ENCODE measurements around the gene CXCR4. TPM values are rescaled to one million over a fixed set of nuclear protein-coding genes. Genes with fewer than 3 reads are reported as not detected.

CXCR4 gene
- total RNA-seq: 10 to 100 TPM in 1 of 2 donors, 1 to 10 TPM in 1; 3.6 to 10.5 TPM

GRCh38 chr2:136117909-136118818, at the start of gene CXCR4:
TSS of gene CXCR4 (minus strand) at chr2:136118149. CDS start at chr2:136118060, 89 bp downstream.
- intact Hi-C loops (cut with DNase I): loop anchor here (5.0 kb wide), 1 partner anchor 196 kb away; no protein-coding TSS in a partner anchor
- no peaks in the 10 kb centered on the region for H3K36me3 ChIP-seq
- peak; percentile 76 for DNase-seq
- H3K4me3 ChIP-seq: peak within 1 kb of the TSS; percentile 53
- peak within 1 kb of the TSS; percentile 64 to 76 for H3K9ac ChIP-seq (ENCODE audit: low read depth in 2 of 2, low read length in 2 of 2)
- no peaks in the 10 kb centered on the region for H3K4me1 ChIP-seq
- peak within 1 kb of the TSS; percentile 77 for H3K27ac ChIP-seq
- peaks cover 55% of the 10 kb centered on the region for H3K27me3 ChIP-seq
- H3K9me3 ChIP-seq: no peaks in the 10 kb centered on the region
- TF ChIP-seq CTCF (IDR thresholded peaks at IDR 0.05): no peak

GRCh38 chr2:136164280-136164776, 46.4 kb upstream of the CXCR4 start:
- Histone ChIP-seq H3K9ac (ENCODE audit: low read depth in 2 of 2, low read length in 2 of 2) (no peak overlapping the region), H3K4me1 (no peaks in the 10 kb centered on the region), H3K27ac (no peak overlapping the region), H3K9me3 (no peaks in the 10 kb centered on the region), H3K4me3 (no peak overlapping the region), H3K27me3 (no peaks in the 10 kb centered on the region), H3K36me3 (no peaks in the 10 kb centered on the region)
- TF ChIP-seq CTCF (IDR thresholded peaks at IDR 0.05): no peak
- DNase-seq: no peak
- intact Hi-C loops (cut with DNase I): no loop called here

GRCh38 chr2:136162438-136162837, 44.5 kb upstream of the CXCR4 start:
- intact Hi-C loops (cut with DNase I): no loop called here
- no peaks in the 10 kb centered on the region for H3K36me3 ChIP-seq

GRCh38 chr2:136156411-136156810, 38.5 kb upstream of the CXCR4 start:
- H3K36me3 ChIP-seq: no peaks in the 10 kb centered on the region
- TF ChIP-seq CTCF (IDR thresholded peaks at IDR 0.05): no peak
- H3K4me3 ChIP-seq: no peak overlapping the region
- H3K4me1 ChIP-seq: no peaks in the 10 kb centered on the region
- DNase-seq: no peak
- intact Hi-C loops (cut with DNase I): no loop called here
- H3K9me3 ChIP-seq: no peaks in the 10 kb centered on the region
- H3K9ac ChIP-seq (ENCODE audit: low read depth in 2 of 2, low read length in 2 of 2): no peak overlapping the region
- H3K27me3 ChIP-seq: no peaks in the 10 kb centered on the region
- H3K27ac ChIP-seq: no peak overlapping the region

More at GRCh38 chr2:136162438-136162837, 44.5 kb upstream of the CXCR4 start:
- no peak overlapping the region for H3K9ac ChIP-seq (ENCODE audit: low read depth in 2 of 2, low read length in 2 of 2)
- no peaks in the 10 kb centered on the region for H3K27me3 ChIP-seq
- no peaks in the 10 kb centered on the region for H3K4me1 ChIP-seq
- H3K4me3 ChIP-seq: no peak overlapping the region
- TF ChIP-seq CTCF (IDR thresholded peaks at IDR 0.05): no peak
- H3K9me3 ChIP-seq: no peaks in the 10 kb centered on the region
- no peak for DNase-seq
- H3K27ac ChIP-seq: no peak overlapping the region

GRCh38 chr2:136154384-136154783, 36.4 kb upstream of the CXCR4 start:
- Histone ChIP-seq H3K4me3 (no peak overlapping the region), H3K27ac (no peak overlapping the region), H3K9me3 (no peaks in the 10 kb centered on the region), H3K36me3 (no peaks in the 10 kb centered on the region), H3K27me3 (no peaks in the 10 kb centered on the region), H3K9ac (ENCODE audit: low read depth in 2 of 2, low read length in 2 of 2) (no peak overlapping the region), H3K4me1 (no peaks in the 10 kb centered on the region)
- no peak for TF ChIP-seq CTCF (IDR thresholded peaks at IDR 0.05)
- intact Hi-C loops (cut with DNase I): no loop called here
- no peak for DNase-seq

Data from colonic mucosa (tissue), 4 donors.